Lower lobe of right lung (tissue), 2 donors: ENCODE measurements around the gene PTPRT. TPM values are rescaled to one million over a fixed set of nuclear protein-coding genes. Genes with fewer than 3 reads are reported as not detected.

Source experiments
- ATAC-seq, 2 donors: fragments of 200-7000 bp; cut with Tn5 transposase; one replicate each; pipeline ENCODE4 v1.9.1; 2020 to 2022; ENCODE audit warnings: mild to moderate bottlenecking in 2 of 2, moderate library complexity in 2 of 2
- DNase-seq: peaks from one replicate; pipeline ENCODE4 v3.0.0-alpha.2; 2020
- H3K27ac ChIP-seq: fragments of 200-600 bp; one replicate; pipeline ENCODE4 v1.8.0; 2022
- H3K27me3 ChIP-seq: fragments of 200-600 bp; one replicate; pipeline ENCODE4 v1.8.0; 2022; ENCODE audit warnings: low read depth
- H3K36me3 ChIP-seq: fragments of 200-600 bp; one replicate; pipeline ENCODE4 v1.8.0; 2022; ENCODE audit warnings: mild to moderate bottlenecking
- H3K4me1 ChIP-seq: fragments of 200-600 bp; one replicate; pipeline ENCODE4 v1.8.0; 2022
- H3K4me3 ChIP-seq: fragments of 200-600 bp; one replicate; pipeline ENCODE4 v1.8.0; 2022; ENCODE audit warnings: mild to moderate bottlenecking
- H3K9me3 ChIP-seq: fragments of 200-600 bp; one replicate; pipeline ENCODE4 v1.8.0; 2022
- intact Hi-C: fragments of 100-400 bp; cut with DNase I; formaldehyde crosslinking; loops from one replicate; pipeline ENCODE4 v1.11.0; 2022
- total RNA-seq: library from RNA; stranded (reverse); fragmentation: NEBNext Ultra II Directional; extraction: Animal tissue kit (Norgen Biotek cat#: 25700); gene quantifications from one replicate; pipeline ENCODE4 v1.2.1, GENCODE V29; 2021
- TF ChIP-seq, protein P1 (sequence below): fragments of 200-600 bp; IDR thresholded peaks from one replicate; pipeline ENCODE4 v1.8.0; 2022; ENCODE audit warnings: antibody characterized with exemption, mild to moderate bottlenecking
- donor health status: DM: no; HTN: yes; CAD: no; lungs with severe emphysema.

Gene PTPRT
- total RNA-seq, 1 donor from 2014 or later, result 8.0 TPM

DNA sequence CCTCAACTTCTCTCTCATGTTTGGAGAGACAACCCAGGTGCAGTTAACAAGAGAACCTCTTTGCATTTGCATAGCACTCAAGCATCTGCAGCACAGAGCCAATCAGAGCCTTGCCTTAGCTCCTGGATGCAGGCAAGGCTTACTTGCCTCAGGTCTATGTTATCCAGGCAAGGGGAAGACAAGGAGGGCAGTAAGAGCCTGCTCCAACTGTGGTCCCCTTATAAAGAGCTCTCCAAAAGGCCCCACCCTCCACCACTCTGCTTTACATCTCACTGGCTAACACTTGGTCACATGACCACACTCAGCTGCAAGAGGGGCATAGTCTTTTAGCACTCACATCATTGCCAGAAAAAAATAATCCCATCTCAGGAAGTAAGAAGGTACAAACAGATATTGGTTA lies 540.0 kb downstream of the PTPRT start:
- H3K36me3 ChIP-seq, result no peaks in the 10 kb centered on the region
- no peaks in the 10 kb centered on the region for H3K9me3 ChIP-seq
- no peak overlapping the region for H3K27ac ChIP-seq
- intact Hi-C loops, result no loop called here
- H3K27me3 ChIP-seq, result no peaks in the 10 kb centered on the region
- DNase-seq (no peak), ATAC-seq (no peak)
- H3K4me3 ChIP-seq, result no peak overlapping the region
- H3K4me1 ChIP-seq, result no peaks in the 10 kb centered on the region
- TF ChIP-seq, protein P1, sequence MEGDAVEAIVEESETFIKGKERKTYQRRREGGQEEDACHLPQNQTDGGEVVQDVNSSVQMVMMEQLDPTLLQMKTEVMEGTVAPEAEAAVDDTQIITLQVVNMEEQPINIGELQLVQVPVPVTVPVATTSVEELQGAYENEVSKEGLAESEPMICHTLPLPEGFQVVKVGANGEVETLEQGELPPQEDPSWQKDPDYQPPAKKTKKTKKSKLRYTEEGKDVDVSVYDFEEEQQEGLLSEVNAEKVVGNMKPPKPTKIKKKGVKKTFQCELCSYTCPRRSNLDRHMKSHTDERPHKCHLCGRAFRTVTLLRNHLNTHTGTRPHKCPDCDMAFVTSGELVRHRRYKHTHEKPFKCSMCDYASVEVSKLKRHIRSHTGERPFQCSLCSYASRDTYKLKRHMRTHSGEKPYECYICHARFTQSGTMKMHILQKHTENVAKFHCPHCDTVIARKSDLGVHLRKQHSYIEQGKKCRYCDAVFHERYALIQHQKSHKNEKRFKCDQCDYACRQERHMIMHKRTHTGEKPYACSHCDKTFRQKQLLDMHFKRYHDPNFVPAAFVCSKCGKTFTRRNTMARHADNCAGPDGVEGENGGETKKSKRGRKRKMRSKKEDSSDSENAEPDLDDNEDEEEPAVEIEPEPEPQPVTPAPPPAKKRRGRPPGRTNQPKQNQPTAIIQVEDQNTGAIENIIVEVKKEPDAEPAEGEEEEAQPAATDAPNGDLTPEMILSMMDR, result no peak

DNA sequence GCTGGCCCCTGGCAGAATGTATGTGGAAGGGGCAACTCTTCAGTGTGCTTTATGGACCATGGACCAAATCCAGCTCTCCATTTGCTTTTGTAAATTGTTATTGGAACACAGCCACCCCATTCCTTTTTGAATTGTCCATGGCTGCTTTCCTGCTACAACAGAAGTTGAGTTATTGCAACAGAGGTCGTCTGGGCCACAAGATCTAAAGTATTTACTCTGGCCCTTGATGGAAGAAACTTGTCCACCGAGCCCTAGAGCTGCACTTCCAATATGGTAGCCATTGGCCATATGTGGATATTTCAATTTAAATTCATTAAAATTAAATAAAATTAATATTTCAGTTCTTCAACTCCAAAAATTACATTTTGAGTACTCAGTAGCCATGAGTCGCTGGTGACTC lies 543.5 kb downstream of the PTPRT start:
- no peak overlapping the region for H3K4me3 ChIP-seq
- H3K9me3 ChIP-seq, result no peaks in the 10 kb centered on the region
- H3K27ac ChIP-seq, result no peak overlapping the region
- no peaks in the 10 kb centered on the region for H3K27me3 ChIP-seq
- H3K36me3 ChIP-seq, result no peaks in the 10 kb centered on the region
- intact Hi-C loops, result no loop called here
- ATAC-seq, result no peak
- TF ChIP-seq, protein P1, result no peak
- no peaks in the 10 kb centered on the region for H3K4me1 ChIP-seq
- no peak for DNase-seq

DNA sequence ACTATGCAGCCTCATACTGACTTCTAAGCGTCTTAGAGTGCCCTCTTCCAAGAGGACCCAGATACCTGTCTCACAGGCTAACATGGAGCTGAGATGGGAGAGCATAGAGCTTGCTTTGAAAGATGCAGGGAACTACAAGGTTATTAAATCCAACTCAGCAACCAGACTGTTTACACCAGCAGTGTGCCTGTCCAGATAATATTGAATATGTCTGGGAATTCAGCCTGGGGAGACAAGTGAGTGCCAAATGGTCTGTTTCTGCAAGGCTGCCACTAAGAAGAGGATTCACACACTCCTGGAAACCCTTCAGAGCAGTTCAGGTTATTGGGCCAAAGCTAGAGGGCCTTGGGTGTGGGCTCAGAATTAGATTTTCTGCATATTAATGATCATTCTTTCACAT lies 547.8 kb downstream of the PTPRT start:
- H3K27ac ChIP-seq, result no peak overlapping the region
- no peaks in the 10 kb centered on the region for H3K4me1 ChIP-seq
- H3K4me3 ChIP-seq, result no peak overlapping the region
- H3K9me3 ChIP-seq, result no peaks in the 10 kb centered on the region
- ATAC-seq, result no peak
- no peaks in the 10 kb centered on the region for H3K36me3 ChIP-seq
- intact Hi-C loops, result no loop called here
- H3K27me3 ChIP-seq, result no peaks in the 10 kb centered on the region
- TF ChIP-seq, protein P1, result no peak
- DNase-seq, result no peak

DNA sequence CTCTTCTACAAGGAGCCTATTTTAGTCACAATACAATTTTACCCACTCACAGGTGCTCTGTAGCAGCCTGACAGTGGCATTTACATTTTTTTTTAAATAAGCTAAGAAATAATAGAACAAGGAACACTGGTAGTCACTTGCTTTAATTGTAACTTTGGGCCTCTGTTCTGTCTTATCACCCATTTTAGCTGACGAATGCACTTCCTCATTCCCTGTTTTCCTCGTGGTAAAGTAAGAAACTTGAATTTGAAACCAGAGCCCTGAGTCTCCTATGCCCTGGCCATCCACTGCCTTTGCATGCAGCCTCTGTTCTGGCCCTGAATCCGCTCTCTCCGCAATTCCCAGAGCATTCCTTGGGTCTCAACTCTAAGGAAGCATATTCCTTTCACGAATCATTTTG lies 550.6 kb downstream of the PTPRT start:
- ATAC-seq (no peak), DNase-seq (no peak)
- Histone ChIP-seq H3K4me1 (no peaks in the 10 kb centered on the region), H3K27ac (no peak overlapping the region), H3K27me3 (no peaks in the 10 kb centered on the region), H3K9me3 (no peaks in the 10 kb centered on the region), H3K36me3 (no peaks in the 10 kb centered on the region), H3K4me3 (no peak overlapping the region)
- intact Hi-C loops, result no loop called here
- TF ChIP-seq, protein P1, result no peak

DNA sequence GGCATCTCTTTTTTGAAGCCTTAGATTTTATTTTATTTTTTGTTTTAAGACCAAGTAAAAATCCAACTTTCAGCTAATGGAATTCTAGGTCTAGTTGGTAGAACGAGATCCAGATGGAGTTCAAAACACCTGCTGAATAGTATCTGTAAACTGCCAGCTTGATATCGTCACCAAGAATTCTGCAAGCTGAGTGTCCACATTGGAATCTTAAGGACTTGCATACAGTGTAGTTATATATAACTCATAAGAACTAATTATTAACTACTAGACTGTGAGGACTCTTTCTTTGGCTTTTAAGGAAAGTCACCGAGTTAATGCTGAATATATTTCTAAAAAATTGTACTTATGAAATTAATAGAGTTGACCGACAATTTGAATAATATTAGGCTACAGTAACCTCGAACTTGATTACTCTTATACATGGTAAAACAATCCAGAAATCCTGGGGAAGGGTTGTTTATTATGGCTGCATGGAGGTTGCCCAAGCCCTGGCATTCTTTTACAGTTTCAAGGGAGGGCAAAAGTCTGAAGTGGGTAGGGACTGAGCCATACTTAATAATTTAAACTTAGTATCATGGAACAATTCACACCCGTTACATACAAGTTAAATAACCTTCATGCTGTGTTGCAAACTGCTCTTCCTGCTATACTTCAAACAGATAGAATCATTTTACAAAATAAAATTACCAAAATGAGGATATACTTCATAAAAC lies 553.9 kb downstream of the PTPRT start:
- Histone ChIP-seq H3K4me3 (no peak overlapping the region), H3K36me3 (no peaks in the 10 kb centered on the region), H3K27me3 (no peaks in the 10 kb centered on the region), H3K9me3 (no peaks in the 10 kb centered on the region), H3K4me1 (no peaks in the 10 kb centered on the region), H3K27ac (no peak overlapping the region)
- TF ChIP-seq, protein P1, result no peak
- DNase-seq (no peak), ATAC-seq (peak; percentile 73 to 84)
- intact Hi-C loops, result no loop called here
